Measurements from ENCODE around the gene DPH7.
"Not testable (repeated sequence)": the region's sequence is repeated elsewhere in the genome, so short reads cannot be mapped to it uniquely, and the experiment has no call there.

Gene DPH7

DNA sequence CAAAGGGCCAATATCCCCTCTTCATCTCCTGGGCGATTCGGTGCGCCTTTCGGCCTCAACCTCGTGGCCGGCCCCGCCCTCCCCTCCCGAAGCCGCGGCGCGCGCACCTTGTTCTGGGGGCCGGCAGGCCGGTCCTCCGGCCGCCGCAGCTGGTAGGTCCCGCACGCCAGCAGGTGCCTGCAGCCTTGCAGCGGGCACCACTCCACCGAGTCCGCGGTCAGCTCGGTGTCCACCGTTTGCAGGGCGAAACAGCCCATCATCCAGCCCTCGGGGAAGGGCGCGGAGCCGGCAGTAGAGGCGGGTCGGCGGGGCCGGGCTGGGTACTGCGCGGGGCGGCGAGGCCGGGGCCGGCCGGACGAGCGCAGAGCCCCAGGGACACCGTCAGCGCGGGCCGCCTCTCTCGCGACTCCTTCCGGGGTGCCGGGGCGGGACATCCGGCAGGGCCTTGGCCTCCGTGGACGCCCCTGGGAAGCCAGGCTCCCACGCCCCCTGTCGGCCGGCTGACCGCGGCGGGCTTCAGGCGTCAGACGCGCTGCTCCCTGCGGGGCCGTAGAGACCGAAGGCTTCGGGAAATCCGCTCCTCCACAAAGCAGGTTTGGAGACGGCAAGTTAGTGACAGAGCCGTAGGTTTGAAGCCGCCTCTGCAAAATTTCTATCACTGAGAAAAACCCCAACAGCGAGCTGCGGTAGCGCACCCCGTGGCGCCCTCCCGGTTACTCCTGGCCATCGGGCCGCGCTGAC is at the start of gene DPH7:
TSS of gene DPH7 (minus strand) at position 408 of the 741 bp plus-strand sequence. CDS start at position 260, 148 bp downstream.
- peak; percentile 78 for DNase-seq

DNA sequence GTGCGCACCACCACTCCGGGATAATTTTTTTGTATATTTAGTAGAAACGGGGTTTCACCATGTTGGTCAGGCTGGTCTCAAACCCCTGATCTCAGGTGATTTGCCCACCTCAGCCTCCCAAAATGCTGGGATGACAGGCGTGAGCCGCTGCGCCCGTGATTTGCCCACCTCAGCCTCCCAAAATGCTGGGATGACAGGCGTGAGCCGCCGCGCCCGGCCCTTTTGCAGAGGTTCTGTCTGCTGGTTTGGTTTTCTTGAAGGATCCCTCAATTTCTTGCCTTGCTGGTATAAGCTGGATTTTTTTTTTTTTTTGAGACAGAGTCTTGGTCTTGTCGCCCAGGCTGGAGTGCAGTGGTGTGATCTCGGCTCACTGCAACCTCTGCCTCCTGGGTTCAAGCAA is 48.7 kb upstream of the DPH7 start:
- DNase-seq: not testable (repeated sequence)

DNA sequence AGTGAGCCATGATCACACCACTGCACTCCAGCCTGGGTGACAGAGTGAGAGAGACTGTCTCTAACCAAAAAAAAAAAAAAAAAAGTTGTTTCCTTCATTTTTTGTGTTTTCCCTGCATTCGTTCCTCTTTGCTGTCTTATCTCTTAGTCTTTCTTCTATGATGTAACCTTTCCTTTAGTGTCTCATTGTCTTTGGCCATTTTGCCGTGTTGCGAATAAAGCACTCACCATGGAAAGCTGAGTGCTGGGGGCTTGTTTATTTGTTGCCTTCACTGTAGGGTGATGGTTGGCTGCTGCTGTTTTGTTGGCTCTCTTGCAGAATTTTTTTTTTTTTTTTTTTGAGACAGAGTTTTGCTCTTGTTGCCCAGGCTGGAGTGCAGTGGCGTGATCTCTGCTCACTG is 47.7 kb upstream of the DPH7 start:
- DNase-seq: no peak

DNA sequence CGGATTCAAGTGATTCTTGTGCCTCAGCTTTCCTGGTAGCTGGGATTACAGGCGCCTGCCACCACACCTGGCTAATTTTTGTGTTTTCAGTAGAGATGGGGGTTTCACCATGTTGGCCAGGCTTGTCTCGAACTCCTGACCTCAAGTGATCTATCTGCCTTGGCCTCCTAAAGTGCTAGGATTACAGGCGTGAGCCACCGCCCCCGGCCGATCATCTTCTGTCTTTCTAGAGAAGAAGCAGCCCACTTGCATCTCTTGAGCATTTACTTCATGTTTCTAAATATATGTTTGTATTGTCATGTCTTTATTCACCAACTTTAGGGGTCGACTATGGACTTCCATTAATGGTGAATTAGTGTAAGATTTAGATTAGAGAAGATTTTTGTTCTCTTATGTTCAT is 43.5 kb upstream of the DPH7 start:
- not testable (repeated sequence) for DNase-seq

DNA sequence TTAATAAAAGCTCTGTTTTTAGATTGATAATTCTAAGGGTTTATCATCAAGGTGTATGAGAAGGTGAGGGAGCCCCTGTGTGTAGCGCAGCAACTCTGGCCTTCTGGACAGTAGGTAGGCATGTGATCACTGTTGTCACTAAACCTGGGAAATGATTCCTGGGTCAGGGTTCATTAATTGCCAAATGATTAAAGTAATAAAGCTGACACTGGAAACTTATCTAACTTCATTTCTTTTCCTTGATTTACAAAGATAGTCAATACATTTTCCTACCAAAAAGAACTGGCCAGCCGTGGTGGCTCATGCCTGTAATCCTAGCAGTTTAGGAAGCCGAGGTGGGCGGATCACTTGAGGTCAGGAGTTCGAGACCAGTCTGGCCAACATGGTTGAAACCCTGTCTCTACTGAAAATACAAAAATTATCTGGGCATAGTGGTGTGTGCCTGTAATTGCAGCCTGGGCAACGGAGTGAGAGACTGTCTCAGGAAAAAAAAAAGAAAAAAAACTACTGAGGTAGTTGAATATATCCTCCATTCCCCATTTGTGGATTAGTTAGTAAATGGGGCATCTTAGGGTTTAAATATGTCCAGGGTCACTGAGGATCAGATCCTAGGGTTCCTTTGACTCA is 42.5 kb upstream of the DPH7 start:
- no peak for DNase-seq

DNA sequence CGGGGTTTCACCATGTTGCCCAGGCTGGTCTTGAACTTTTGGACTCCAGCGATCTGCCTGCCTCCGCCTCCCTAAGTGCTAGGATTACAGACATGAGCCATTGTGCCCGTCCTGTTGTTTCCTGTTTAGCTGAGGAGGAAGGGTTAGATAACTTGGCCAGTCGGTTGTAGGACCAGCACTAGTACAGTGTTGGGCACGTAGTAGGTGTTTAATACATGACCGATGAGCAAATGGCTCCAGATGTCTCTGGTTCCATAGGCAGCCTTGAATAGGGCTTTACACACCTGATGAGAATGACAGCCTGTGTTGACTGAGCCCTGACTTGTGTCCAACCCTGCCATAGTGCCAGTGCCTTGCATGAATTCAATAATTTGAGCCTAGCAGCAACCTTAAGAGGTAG is 41.9 kb upstream of the DPH7 start:
- no peak for DNase-seq

DNA sequence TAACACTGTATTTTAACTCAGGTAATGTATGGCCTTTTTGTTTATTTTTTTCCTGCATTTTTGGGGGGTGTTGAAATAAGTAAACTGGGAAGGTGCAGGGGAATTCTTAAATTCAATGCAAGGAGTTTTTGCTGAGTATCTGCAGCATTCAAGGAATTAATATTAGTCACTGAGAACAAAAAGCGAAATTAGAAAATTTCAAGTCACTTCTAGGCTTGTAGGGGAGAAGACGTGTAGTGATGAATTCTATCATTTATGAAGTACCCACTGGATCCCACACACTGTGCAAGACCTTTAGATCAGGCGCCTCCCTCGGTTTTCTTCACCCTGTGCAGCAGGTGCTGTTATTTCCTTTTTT is 41.3 kb upstream of the DPH7 start:
- no peak for DNase-seq

DNA sequence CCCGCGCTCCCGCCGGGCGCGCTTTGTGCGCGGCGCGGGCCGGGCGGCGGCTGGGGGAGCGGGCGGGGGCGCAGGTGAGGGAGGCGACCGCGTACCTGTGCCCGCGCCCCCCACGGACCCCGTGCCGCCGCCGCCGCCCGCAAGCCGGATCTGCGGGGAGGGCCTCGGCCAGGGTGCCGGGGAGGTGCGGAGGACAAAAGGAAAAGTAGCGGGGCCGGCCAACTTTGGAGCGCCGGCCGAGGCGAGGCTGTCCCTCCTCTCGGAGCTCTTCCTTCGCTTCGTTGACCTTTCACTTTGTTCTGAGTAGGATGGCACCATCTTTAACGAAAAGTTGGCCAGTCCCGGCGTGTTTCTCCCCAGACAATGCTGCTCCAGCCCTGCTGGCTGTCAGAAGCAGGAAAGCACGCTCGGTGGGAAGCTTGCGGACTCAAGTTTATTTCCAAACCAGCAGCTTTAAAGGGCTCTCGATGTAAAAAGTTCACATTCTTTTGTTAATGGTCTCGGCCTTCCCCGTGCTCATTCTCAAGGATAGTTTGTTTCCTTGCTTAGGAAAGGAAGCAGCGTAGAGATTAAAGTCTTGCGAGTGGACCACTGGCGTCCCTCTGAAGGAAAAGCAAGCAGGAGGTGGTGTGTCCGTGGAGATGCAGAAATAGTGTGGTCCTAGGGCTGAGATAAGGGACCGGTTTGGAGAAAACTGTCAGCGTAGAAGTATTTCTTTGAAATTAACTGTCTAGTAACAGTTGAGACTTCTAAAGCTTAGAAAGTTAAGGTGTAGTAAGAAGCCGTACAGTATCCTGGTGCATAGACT is 40.7 kb upstream of the DPH7 start:
- no peak for DNase-seq

DNA sequence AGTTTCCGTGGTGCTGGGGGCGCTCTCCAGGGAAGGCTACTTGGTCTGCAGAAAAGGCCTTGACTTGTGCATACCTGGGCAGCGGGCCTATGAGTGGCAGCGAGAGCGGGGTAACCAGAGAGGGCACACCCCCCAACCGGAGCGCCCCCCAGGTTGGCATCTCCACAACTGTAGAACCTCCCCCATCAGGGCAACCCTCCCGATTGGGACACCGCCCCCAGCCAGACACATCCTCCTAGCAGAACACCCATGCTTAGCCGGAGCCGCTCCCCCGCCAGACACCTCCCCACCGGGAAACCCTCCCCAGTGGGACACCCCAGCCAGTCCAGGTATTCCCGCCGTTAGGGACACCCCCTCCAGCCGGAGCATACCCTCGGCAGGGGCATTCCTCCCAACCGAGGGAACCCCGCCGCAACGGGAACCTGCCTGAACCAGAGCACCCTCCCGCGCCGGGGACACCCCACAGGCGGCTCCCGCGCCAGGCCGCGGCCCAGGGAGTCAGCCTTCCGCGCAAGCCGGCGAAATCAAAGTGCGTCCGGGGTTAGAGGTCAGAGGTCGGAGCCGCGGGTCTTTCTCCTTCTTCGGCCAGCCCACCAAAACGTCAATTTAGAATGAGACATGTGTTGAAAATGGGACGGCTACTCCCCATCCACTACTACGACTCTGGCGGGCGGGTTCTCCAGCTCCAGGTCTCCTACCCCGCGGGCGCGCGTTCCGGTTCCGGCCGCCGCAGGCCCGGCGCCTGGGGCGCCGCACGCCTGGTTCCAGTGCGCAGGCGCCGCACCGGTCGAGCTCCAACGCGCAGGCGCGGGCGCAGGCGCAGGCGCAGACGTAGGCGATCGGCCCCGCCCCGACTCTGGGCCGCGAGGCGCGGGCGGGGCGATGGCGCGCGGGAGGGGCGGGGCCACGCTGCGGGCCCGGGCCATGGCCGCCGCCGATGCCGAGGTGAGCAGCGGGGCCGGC is 39.7 kb upstream of the DPH7 start, which contains the start of gene EHMT1:
TSS of gene EHMT1 (plus strand) at position 901 of the 963 bp plus-strand sequence. CDS start at position 925, 24 bp downstream.
- peak; percentile 78 for DNase-seq

DNA sequence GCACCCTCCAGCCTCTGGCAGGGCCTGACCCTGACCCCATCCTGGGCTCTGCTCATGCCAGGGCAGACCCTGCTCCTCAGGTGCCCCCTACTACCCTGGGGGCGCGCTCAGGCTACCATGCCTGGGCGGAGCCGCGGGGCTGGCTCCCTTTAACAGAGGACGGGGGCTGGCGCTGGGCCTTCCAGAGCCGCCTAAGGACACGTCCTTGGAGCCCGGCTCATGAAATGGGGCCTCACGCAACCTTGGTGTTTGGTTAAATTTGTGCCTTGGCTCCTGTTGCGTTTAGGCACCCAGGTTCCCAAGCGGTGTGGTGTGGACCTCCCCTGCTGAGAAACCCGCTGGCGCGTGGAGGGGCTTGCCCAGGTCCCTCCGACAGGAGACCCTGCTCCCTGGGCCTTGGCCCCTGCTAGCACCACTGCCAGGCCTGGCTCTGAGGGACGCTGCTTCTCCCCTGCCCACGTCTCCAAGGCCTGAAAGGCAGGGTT is 36.7 kb upstream of the DPH7 start:
- DNase-seq: no peak

DNA sequence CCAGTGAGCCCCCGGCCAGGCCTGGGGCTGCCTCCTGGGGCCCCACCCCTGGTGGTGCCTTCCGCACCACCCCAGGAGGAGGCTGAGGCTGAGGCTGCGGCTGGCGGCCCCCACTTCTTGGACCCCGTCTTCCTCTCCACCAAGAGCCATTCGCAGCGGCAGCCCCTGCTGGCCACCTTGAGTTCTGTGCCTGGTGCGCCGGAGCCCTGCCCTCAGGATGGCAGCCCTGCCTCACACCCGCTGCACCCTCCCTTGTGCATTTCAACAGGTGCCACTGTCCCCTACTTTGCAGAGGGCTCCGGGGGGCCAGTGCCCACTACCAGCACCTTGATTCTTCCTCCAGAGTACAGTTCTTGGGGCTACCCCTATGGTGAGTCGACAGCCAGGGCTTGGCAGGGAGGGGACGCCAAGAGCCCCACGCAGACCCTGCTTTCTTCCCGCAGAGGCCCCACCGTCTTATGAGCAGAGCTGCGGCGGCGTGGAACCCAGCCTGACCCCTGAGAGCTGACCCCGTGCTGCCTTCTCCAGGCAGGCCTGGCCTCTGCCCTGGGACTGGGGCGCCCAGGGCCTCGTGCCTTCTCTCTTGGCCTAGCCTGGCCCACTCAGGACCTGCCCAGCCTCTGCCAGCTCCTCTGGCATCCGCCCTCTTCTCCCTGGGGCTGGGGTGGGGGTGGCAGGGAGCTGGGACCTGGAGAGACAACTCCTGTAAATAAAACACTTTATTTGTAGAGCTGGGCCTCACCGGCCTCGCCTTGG is 36.1 kb upstream of the DPH7 start:
- no peak for DNase-seq

DNA sequence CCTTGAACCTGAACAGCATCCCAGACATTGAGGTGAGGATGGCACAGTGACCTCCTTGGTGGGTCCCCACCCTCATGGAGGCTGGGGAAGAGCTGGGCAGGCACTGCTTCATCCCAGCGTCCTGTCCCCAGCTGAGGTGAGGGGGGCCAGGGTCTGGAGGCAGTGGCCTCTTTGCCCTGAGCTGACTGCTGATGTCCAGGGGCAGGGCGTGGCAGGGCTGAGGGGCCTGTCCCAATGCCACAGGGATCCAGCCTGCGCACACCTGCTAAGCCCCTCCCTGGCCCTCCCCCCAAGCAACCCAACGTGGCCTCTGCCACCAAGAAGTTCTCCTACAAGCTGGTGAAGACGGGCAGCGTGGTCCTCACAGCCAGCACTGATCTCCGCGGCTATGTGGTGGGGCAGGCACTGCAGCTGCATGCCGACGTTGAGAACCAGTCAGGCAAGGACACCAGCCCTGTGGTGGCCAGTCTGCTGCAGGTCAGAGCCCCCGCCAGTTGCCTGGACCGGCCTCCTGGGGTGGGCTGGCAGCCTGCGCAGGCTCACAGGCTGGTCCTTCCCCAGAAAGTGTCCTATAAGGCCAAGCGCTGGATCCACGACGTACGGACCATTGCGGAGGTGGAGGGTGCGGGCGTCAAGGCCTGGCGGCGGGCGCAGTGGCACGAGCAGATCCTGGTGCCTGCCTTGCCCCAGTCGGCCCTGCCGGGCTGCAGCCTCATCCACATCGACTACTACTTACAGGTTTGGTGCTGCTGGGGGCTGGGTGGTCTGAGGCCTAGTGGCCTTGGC is 35.2 kb upstream of the DPH7 start:
- DNase-seq: no peak

DNA sequence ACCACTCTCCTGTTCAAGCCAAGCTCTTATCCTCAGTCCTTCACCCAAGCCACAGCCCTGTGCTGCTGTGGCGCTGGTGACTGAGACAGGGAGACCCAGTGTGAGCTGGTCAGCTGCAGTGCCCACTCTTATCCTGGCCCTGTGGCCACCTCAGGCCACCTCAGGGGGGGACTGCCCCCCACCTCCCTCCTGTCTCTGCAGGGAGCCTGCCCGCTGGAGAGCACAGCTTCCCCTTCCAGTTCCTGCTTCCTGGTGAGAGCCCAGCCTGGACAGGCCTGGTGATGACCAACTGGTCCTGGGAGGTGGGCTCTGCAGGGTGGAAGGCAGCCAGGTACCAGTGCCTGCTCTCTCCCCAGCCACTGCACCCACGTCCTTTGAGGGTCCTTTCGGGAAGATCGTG is 34.5 kb upstream of the DPH7 start:
- no peak for DNase-seq

DNA sequence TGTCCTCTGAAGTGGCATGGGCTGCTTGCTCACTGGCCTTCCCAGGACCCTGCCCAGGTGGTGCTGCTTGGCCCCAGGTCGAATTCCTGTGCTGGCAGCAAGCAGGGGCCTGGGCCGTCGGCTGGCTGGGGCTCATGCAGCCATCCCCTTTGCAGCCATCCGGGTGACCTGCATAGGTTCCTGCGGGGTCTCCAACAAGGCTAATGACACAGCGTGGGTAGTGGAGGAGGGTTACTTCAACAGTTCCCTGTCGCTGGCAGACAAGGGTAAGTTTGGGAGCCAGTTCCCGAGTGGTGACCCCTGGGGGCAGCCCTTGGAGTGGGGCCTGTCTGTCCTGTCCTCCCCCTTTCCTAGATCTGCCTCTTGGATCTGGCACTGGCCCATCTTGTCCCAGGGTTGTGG is 34.0 kb upstream of the DPH7 start:
- DNase-seq: no peak

DNA sequence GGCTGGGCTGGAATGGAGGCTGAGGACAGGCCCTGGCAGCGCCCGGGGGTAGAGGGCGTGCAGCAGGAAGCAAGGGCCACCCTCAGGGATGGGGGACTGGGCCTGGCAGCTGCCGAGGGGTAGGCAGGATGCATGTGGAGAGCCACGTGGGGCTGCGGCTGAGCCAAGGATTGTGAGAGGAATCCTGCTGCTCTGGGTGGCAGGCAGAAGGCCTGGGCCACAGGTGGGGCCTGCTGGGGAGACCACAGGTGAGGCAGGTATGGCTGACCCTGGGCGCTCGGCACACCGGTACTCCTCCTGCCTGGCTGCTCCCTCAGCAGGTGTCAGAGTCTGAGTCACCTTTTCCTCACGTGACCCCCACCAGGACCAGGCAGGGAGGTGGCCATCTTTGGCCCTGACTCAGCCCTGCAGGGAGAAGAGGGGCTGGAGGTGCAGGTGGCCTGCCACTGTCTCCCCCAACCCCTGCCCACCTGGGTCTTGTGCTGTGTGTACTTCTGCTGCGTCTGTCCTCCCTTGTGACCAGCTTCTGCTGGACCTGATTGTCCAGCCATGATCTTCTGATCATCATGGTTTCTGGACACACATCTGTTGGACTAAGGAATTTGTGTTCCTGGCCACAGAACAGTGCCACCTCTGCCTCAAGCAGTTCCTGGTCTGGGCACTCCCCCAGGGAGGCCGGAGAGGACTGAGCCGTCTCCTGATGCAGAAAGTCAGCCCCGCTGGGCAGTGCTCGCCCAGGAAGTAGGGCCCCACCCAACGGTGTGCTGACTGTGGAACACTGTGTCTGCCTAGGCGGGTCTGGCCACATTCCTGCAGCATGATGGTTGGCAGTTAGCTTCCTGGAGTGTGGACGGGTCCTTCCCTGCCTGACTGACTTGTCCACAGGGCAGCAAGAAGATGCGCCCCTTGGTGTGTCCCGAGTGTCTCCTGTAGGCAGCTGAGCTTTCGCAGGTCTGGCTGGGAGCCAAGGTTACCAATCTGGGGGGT is 33.2 kb upstream of the DPH7 start:
- no peak for DNase-seq

DNA sequence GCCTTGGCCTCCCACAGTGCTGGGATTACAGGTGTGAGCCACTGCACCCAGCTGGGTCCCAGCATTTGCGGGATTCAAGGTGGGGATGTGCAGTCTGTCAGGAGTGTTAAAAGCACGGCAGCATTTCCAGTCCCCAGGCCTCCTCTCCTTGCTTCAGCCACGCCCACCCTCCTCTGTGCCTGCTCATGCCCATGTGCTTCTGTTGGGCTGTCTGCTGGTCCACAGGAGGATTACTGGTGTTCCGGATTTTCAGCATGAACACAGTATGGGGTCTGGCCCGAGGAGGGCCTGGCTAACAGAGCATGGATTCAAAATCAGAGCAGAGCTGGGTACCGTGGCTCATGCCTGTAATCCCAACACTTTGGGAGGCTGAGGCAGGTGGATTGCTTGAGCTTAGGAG is 32.2 kb upstream of the DPH7 start:
- no peak for DNase-seq

DNA sequence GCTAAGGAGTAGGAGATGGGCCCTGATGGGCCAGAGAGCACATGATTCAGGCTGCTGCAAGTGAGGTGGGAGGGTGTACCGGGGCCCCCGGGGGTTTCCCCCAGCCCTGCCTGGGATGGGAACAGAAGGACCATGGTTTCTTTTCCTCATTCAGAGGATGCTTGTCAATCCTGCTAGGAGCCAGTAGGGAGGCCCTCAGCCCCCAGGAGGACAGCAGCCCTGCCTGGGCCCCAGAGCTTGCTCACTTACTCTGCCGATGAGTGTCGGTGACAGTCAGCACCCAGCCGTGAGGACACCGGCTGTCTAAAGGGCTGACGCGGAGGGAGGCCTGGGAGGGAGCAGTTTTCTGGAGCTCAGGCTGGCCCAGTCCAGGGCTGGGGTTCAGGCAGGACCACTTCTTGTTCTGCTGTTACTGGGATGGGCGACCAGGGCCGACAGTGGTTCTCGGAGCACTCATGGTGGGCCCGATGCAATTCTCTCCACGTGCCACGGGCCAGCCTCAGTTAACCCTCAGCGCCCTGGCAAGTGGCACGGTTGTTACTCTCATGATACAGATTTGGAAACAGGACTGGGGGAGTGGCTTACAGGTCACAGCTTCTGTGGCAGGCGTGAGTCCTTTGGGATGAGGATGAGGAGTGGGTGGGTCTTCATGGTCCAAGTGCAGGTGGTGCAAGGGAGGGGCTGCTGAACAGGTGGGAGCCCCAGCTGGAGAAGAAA is 28.6 kb upstream of the DPH7 start:
- no peak for DNase-seq

DNA sequence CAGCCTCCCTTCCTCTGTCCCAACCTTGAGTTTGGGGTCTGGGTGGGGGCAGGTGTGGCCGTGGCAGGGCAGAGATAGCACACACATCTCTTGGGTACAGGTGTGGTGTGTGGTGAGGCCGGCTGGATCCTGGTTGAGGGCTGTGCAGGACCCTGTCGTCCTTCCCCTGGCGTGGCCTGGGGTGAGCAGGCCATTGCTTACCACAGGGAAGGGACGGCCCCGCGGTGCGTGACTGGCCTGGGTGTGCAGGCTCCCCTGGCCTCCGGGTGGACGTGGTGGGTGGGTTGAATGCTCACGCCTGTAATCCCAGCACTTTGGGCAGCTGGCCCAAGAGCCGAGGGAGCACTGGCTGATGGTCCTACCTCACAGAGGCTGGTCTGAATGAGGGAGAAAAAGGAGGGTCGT is 28.0 kb upstream of the DPH7 start:
- no peak for DNase-seq
